IMR-90 (cell line): ENCODE measurements around the gene ETF1. TPM values are rescaled to one million over a fixed set of nuclear protein-coding genes. Genes with fewer than 3 reads are reported as not detected.

ENCODE experiments used
- ATAC-seq: fragments of 200-7000 bp; cut with Tn5 transposase; 2 replicates; pipeline ENCODE4 v1.9.1; 2020; ENCODE audit warnings: low read depth, mild to moderate bottlenecking, moderate library complexity
- BruUV-seq: library from RNA; stranded (reverse); fragments of 400-500 nt; replicated peaks from 2 replicates; lab custom pipeline; 2021; lab: Mats Ljungman, UMichigan
- CTCF ChIA-PET: fragments of 300-600 bp; formaldehyde crosslinking; extraction: SDS; loops from one replicate; lab custom pipeline; 2021; ENCODE audit warnings: antibody characterized with exemption; lab: Yijun Ruan, JAX
- POLR2A ChIA-PET: fragments of 300-600 bp; sonication (Branson Sonifier 250); formaldehyde crosslinking; loops from one replicate; lab custom pipeline; 2022; ENCODE audit warnings: antibody characterized with exemption; ENCODE audit not compliant: unreplicated experiment; lab: Charles Lee
- DNase-seq: peaks from one replicate; pipeline ENCODE4 v3.0.0; 2013
- H2AFZ ChIP-seq: replicated peaks from 2 replicates; pipeline ENCODE3; 2013; ENCODE audit warnings: low read length, mild to moderate bottlenecking; ENCODE audit not compliant: poor library complexity
- H2AK5ac ChIP-seq: 2 replicates; pipeline ENCODE4 v1.6.1; 2013; ENCODE audit warnings: low read depth, low read length, inconsistent platforms
- H2AK9ac ChIP-seq: replicated peaks from 2 replicates; pipeline ENCODE3; 2013; ENCODE audit warnings: mild to moderate bottlenecking, low read depth, low read length, moderate library complexity; ENCODE audit not compliant: poor library complexity
- H2BK120ac ChIP-seq: 2 replicates; pipeline ENCODE4 v1.6.1; 2013; ENCODE audit warnings: low read depth, low read length, inconsistent platforms
- H2BK15ac ChIP-seq: 3 replicates; pipeline ENCODE4 v1.6.1; 2013; ENCODE audit warnings: low read depth, low read length, inconsistent platforms
- H2BK20ac ChIP-seq: 2 replicates; pipeline ENCODE4 v1.6.1; 2013; ENCODE audit warnings: low read depth, mild to moderate bottlenecking, inconsistent platforms, low read length, moderate library complexity
- H2BK5ac ChIP-seq: 2 replicates; pipeline ENCODE4 v1.6.1; 2013; ENCODE audit warnings: mild to moderate bottlenecking, low read depth, low read length, inconsistent platforms; ENCODE audit not compliant: poor library complexity, severe bottlenecking
- H3K14ac ChIP-seq: replicated peaks from 2 replicates; pipeline ENCODE4 v1.6.1; 2013; ENCODE audit warnings: low read depth, low read length, inconsistent platforms
- H3K18ac ChIP-seq: 2 replicates; pipeline ENCODE4 v1.6.1; 2013; ENCODE audit warnings: low read depth, low read length, control low read depth
- H3K23ac ChIP-seq: 2 replicates; pipeline ENCODE4 v1.6.1; 2013; ENCODE audit warnings: low read depth, low read length, inconsistent platforms
- H3K27ac ChIP-seq: 2 replicates; pipeline ENCODE4 v1.5.1; 2013; ENCODE audit warnings: mild to moderate bottlenecking, control low read depth, low read length; ENCODE audit not compliant: insufficient read depth
- H3K27me3 ChIP-seq: 2 replicates; pipeline ENCODE4 v1.6.1; 2013; ENCODE audit warnings: low read length; ENCODE audit not compliant: control insufficient read depth, insufficient read depth
- H3K36me3 ChIP-seq: 2 replicates; pipeline ENCODE4 v1.6.1; 2013; ENCODE audit warnings: low read length, mixed read lengths; ENCODE audit not compliant: control insufficient read depth, insufficient read depth
- H3K4ac ChIP-seq: 2 replicates; pipeline ENCODE4 v1.6.1; 2013; ENCODE audit warnings: low read depth, low read length, inconsistent platforms
- H3K4me1 ChIP-seq: 2 replicates; pipeline ENCODE4 v1.6.1; 2013; ENCODE audit warnings: low read length, mixed read lengths; ENCODE audit not compliant: control insufficient read depth, insufficient read depth
- H3K4me2 ChIP-seq: 2 replicates; pipeline ENCODE4 v1.6.1; 2013; ENCODE audit warnings: low read depth, mild to moderate bottlenecking, control low read depth, low read length, moderate library complexity
- H3K4me3 ChIP-seq: 2 replicates; pipeline ENCODE4 v1.5.1; 2013; ENCODE audit warnings: low read depth, mild to moderate bottlenecking, control low read depth, low read length, moderate library complexity; ENCODE audit not compliant: insufficient read depth
- H3K56ac ChIP-seq: 2 replicates; pipeline ENCODE4 v1.6.1; 2013; ENCODE audit warnings: low read length, inconsistent platforms; ENCODE audit not compliant: insufficient read depth; ENCODE audit errors: extremely low read depth
- H3K79me1 ChIP-seq, 2 experiments: 2 replicates each; pipeline ENCODE4 v1.6.1; 2013; ENCODE audit warnings: low read length in 2 of 2, inconsistent platforms in 1 of 2, low read depth in 1 of 2
- H3K9ac ChIP-seq: 2 replicates; pipeline ENCODE4 v1.6.1; 2013; ENCODE audit warnings: low read depth, low read length, control low read depth
- H3K9me1 ChIP-seq: 2 replicates; pipeline ENCODE4 v1.6.1; 2013; ENCODE audit warnings: low read length, inconsistent platforms; ENCODE audit not compliant: insufficient read depth
- H3K9me3 ChIP-seq: 2 replicates; pipeline ENCODE4 v1.6.1; 2013; ENCODE audit warnings: low read length; ENCODE audit not compliant: control insufficient read depth, insufficient read depth
- H4K20me1 ChIP-seq: 2 replicates; pipeline ENCODE4 v1.6.1; 2013; ENCODE audit warnings: low read length, inconsistent platforms; ENCODE audit not compliant: insufficient read depth
- H4K5ac ChIP-seq: 2 replicates; pipeline ENCODE4 v1.6.1; 2013; ENCODE audit warnings: mild to moderate bottlenecking, low read depth, low read length, control low read depth
- H4K8ac ChIP-seq, 2 experiments: 2 replicates each; pipeline ENCODE4 v1.6.1; 2013; ENCODE audit warnings: low read depth in 2 of 2, low read length in 2 of 2, control low read depth in 1 of 2, inconsistent platforms in 1 of 2
- H4K91ac ChIP-seq: 2 replicates; pipeline ENCODE4 v1.6.1; 2013; ENCODE audit warnings: low read depth, low read length, inconsistent platforms; ENCODE audit not compliant: insufficient read depth
- BHLHE40 ChIP-seq: fragments of 150-350 bp; IDR thresholded peaks from 2 replicates; pipeline ENCODE4 v1.6.1; 2016; ENCODE audit warnings: mild to moderate bottlenecking, low read depth, low read length
- CEBPB ChIP-seq: IDR thresholded peaks from 2 replicates; pipeline ENCODE4 v1.6.1; 2012; ENCODE audit warnings: low read depth, low read length, improper control_type of control experiment
- CHD1 ChIP-seq: IDR thresholded peaks from 2 replicates; pipeline ENCODE4 v1.6.1; 2012; ENCODE audit warnings: low read depth, low read length, improper control_type of control experiment
- MAFK ChIP-seq: IDR thresholded peaks from 2 replicates; pipeline ENCODE4 v1.6.1; 2012; ENCODE audit warnings: low read depth, low read length, improper control_type of control experiment
- MAZ ChIP-seq: IDR thresholded peaks from 2 replicates; pipeline ENCODE4 v1.6.1; 2012; ENCODE audit warnings: low read depth, mild to moderate bottlenecking, low read length, improper control_type of control experiment, moderate library complexity, borderline replicate concordance
- MXI1 ChIP-seq: IDR thresholded peaks from 2 replicates; pipeline ENCODE4 v1.6.1; 2012; ENCODE audit warnings: low read depth, mild to moderate bottlenecking, low read length, moderate library complexity, borderline replicate concordance
- POLR2A ChIP-seq: IDR thresholded peaks from 2 replicates; pipeline ENCODE4 v1.6.1; 2012; ENCODE audit warnings: mild to moderate bottlenecking, low read depth, low read length
- RAD21 ChIP-seq: IDR thresholded peaks from 2 replicates; pipeline ENCODE4 v1.6.1; 2012; ENCODE audit warnings: low read length, improper control_type of control experiment
- RCOR1 ChIP-seq: IDR thresholded peaks from 2 replicates; pipeline ENCODE4 v1.6.1; 2012; ENCODE audit warnings: mild to moderate bottlenecking, low read length, improper control_type of control experiment; ENCODE audit not compliant: insufficient replicate concordance
- RFX5 ChIP-seq: IDR thresholded peaks from 2 replicates; pipeline ENCODE4 v1.8.0; 2012; ENCODE audit warnings: low read depth, mild to moderate bottlenecking, low read length, moderate library complexity
- WGBS, 2 experiments: methylation state at CpG; one replicate each; pipeline versions ENCODE4 v1.1.5 to v1.1.7; 2013; ENCODE audit warnings: missing lambda C conversion rate in 2 of 2; ENCODE audit not compliant: insufficient read length in 1 of 2; ENCODE audit errors: extremely low coverage in 2 of 2; 5-methylcytosine and 5-hydroxymethylcytosine counted together
- dilution Hi-C: fragments of 300-500 bp; cut with HindIII; formaldehyde crosslinking; loops from one replicate; pipeline ENCODE4 v1.14.3; 2018; ENCODE audit warnings: low sequenced_read_pairs; ENCODE audit not compliant: unreplicated experiment
- in situ Hi-C: fragments of 300-500 bp; cut with MboI; formaldehyde crosslinking; loops from 3 replicates; pipeline ENCODE4 v1.14.3; 2019; ENCODE audit warnings: low sequenced_read_pairs, inconsistent platforms, mixed read lengths
- intact Hi-C: fragments of 100-400 bp; cut with micrococcal nuclease; formaldehyde crosslinking; loops from 2 replicates; pipeline ENCODE4 v1.10.0; 2022
- polyA plus RNA-seq, 3 experiments: library from polyadenylated mRNA; depleted of rRNA; stranded (reverse); fragments of >200 nt; gene quantifications; 2 replicates each; pipeline ENCODE4 v1.2.3, GENCODE V29; 2012; ENCODE audit warnings: low replicate concordance in 1 of 3
- total RNA-seq: library from RNA; depleted of rRNA; stranded (reverse); fragments of >200 nt; gene quantifications from 2 replicates; pipeline ENCODE4 v1.2.3, GENCODE V29; 2012
- TF ChIP-seq, protein P1 (sequence below): fragments of 150-350 bp; IDR thresholded peaks from 2 replicates; pipeline ENCODE4 v1.6.1; 2017; ENCODE audit warnings: mild to moderate bottlenecking, antibody characterized with exemption, low read length, low read depth

Gene ETF1
- total and polyA plus RNA-seq, 2 of the 4 experiments (the other 2 are of a cell fraction): 53.2 to 126 TPM

GRCh38 chr5:138575194-138576015 is 32.4 kb upstream of the ETF1 start, which contains the start of gene HSPA9:
HSPA9 (minus strand) TSS chr5:138575401; CDS start chr5:138575318, 83 bp downstream.
- Histone ChIP-seq H3K4me1 (no peaks in the 10 kb centered on the region), H2BK20ac (peak within 1 kb of the TSS; percentile 91), H3K4ac (peak within 1 kb of the TSS; percentile 99), H2BK5ac (peak within 1 kb of the TSS; percentile 99), H3K79me1 (peaks cover 15 to 29% of the 10 kb centered on the region in 2 experiments), H2AK9ac (peak within 1 kb of the TSS; percentile 98), H4K91ac (peak within 1 kb of the TSS; percentile 99), H3K4me2 (peak within 1 kb of the TSS; percentile 87), H3K23ac (peak within 1 kb of the TSS; percentile 97), H3K4me3 (peak within 1 kb of the TSS; percentile 76), H3K9me3 (no peaks in the 10 kb centered on the region), H3K14ac (peak within 1 kb of the TSS; percentile 99), H2AK5ac (peak within 1 kb of the TSS; percentile 88), H3K27me3 (no peaks in the 10 kb centered on the region), H2AFZ (peak within 1 kb of the TSS; percentile 98), H4K8ac (peak within 1 kb of the TSS; percentile 89 to 100), H3K9ac (peak within 1 kb of the TSS; percentile 100), H3K56ac (peak within 1 kb of the TSS; percentile 99), H3K27ac (peak within 1 kb of the TSS; percentile 98), H4K5ac (peak within 1 kb of the TSS; percentile 96), H3K36me3 (peaks cover 24% of the 10 kb centered on the region), H3K18ac (peak within 1 kb of the TSS; percentile 92), H3K9me1 (0 out of 2 replicates have a peak, but pooled peaks cover 4% of the 10 kb centered on the region), H4K20me1 (peaks cover 20% of the 10 kb centered on the region), H2BK120ac (peak within 1 kb of the TSS; percentile 99), H2BK15ac (peak within 1 kb of the TSS; percentile 90; the same call in 2 of the 3 replicates)
- DNase-seq: peak; percentile 100
- CTCF ChIA-PET: interaction anchor here (0.6 kb wide), 1 partner anchor 793 kb away, joined by 5 read pairs; no protein-coding TSS in a partner anchor
- dilution Hi-C loops (no loop called here), intact Hi-C loops (loop anchor here (2.0 kb wide), 1 partner anchor 179 kb away; no protein-coding TSS in a partner anchor), in situ Hi-C loops (loop anchor here (10.0 kb wide), 1 partner anchor 689 kb away; no protein-coding TSS in a partner anchor)
- POLR2A ChIA-PET: interaction anchor here (0.5 to 0.7 kb wide), 4 partner anchors 105 to 1203 kb away, joined by 3 to 10 read pairs (median 4); no protein-coding TSS in a partner anchor
- BruUV-seq: no TSS peak
- peak; percentile 91 for ATAC-seq
- peak; percentile 99 for TF ChIP-seq CEBPB
- TF ChIP-seq POLR2A: peak; percentile 98
- TF ChIP-seq BHLHE40: peak; percentile 81
- no peak for TF ChIP-seq RCOR1
- TF ChIP-seq, protein P1, sequence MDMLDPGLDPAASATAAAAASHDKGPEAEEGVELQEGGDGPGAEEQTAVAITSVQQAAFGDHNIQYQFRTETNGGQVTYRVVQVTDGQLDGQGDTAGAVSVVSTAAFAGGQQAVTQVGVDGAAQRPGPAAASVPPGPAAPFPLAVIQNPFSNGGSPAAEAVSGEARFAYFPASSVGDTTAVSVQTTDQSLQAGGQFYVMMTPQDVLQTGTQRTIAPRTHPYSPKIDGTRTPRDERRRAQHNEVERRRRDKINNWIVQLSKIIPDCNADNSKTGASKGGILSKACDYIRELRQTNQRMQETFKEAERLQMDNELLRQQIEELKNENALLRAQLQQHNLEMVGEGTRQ: peak; percentile 86
- TF ChIP-seq MXI1: peak; percentile 91
- no peak for TF ChIP-seq CHD1
- TF ChIP-seq RAD21: 0 out of 2 replicates have a peak, but pooled peaks have one; percentile 6
- no peak for TF ChIP-seq MAFK
- TF ChIP-seq RFX5: no peak
- peak; percentile 70; the same call in 1 of the 2 replicates for TF ChIP-seq MAZ
- WGBS, 2 experiments: 0% methylated on average over 39 of the region's 73 CpGs; no CpG with 5 or more reads in 1 of the 2 experiments
